ENCODE results near the gene ZNF74.
"Not testable (repeated sequence)": the region's sequence is repeated elsewhere in the genome, so short reads cannot be mapped to it uniquely, and the experiment has no call there.

Gene ZNF74

GRCh38 chr22:20440637-20441591, 47.0 kb downstream of the ZNF74 start:
- peaks cover 8% of the 10 kb centered on the region for H3K36me3 ChIP-seq (ENCODE audit: control insufficient read depth, insufficient read depth, low read length)
- peaks cover 40% of the 10 kb centered on the region for H3K27me3 ChIP-seq (ENCODE audit: control insufficient read depth, insufficient read depth, low read length)
- peaks cover 19% of the 10 kb centered on the region for H3K4me1 ChIP-seq (ENCODE audit: control insufficient read depth, insufficient read depth, low read length)
- H3K27ac ChIP-seq (ENCODE audit: low read depth, low read length), result no peak overlapping the region
- no peak overlapping the region for H3K9ac ChIP-seq (ENCODE audit: low read length)
- H3K9me3 ChIP-seq (ENCODE audit: control insufficient read depth, insufficient read depth, low read depth, low read length), result no peaks in the 10 kb centered on the region
- H3K4me3 ChIP-seq (ENCODE audit: low read depth, low read length), result no peak overlapping the region

- H3K4me1 ChIP-seq (ENCODE audit: control insufficient read depth, insufficient read depth, low read length), result peaks cover 14% of the 10 kb centered on the region
- no peak overlapping the region for H3K9ac ChIP-seq (ENCODE audit: low read length)
- peaks cover 31% of the 10 kb centered on the region for H3K27me3 ChIP-seq (ENCODE audit: control insufficient read depth, insufficient read depth, low read length)
- peaks cover 13% of the 10 kb centered on the region for H3K36me3 ChIP-seq (ENCODE audit: control insufficient read depth, insufficient read depth, low read length)
- no peaks in the 10 kb centered on the region for H3K9me3 ChIP-seq (ENCODE audit: control insufficient read depth, insufficient read depth, low read depth, low read length)
- no peak overlapping the region for H3K27ac ChIP-seq (ENCODE audit: low read depth, low read length)
- H3K4me3 ChIP-seq (ENCODE audit: low read depth, low read length), result no peak overlapping the region
Observed at GRCh38 chr22:20441631-20442484, 47.9 kb downstream of the ZNF74 start.

DNA sequence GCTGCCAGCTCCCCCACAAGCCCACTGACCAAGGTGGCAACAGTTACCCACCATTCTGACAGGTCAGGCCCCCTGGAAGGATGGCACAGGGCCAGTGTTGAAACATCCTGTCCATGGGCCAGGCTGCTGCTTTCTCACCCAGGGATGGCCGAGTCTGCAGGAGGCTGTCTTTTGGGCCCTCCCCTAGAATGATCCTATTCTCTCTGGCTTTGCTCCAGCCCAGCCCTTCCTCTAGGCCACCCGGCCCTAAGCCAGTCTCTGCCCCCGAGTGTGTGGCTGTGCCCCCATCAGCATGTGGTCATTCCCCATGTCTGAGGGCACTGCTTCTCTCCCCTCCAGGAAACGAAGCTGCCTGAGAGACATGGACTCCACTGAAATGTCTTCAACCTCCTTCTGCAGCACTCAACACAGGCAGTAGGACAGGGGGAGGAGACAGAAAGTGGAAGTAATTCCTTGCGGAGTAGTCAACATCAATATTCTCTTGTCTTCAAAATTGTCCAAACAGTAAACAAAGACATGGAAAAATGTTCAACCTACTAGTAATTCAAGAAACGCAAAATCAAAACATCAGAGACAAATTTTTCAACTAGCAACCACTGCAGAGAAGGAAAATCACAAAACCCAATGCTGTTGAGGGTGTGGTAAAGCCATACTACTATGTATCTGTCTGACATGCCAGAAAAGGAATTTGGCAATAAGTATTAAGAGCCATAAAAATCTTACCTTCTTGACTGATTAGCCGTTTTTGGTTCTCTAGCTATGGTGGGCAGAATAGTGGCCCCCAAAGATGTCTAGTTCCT, 48.7 kb downstream of the ZNF74 start:
- Histone ChIP-seq H3K9ac (ENCODE audit: low read length) (no peak overlapping the region), H3K27ac (ENCODE audit: low read depth, low read length) (no peak overlapping the region), H3K9me3 (ENCODE audit: control insufficient read depth, insufficient read depth, low read depth, low read length) (no peaks in the 10 kb centered on the region), H3K4me3 (ENCODE audit: low read depth, low read length) (no peak overlapping the region), H3K4me1 (ENCODE audit: control insufficient read depth, insufficient read depth, low read length) (peaks cover 9% of the 10 kb centered on the region), H3K27me3 (ENCODE audit: control insufficient read depth, insufficient read depth, low read length) (peaks cover 25% of the 10 kb centered on the region), H3K36me3 (ENCODE audit: control insufficient read depth, insufficient read depth, low read length) (peaks cover 13% of the 10 kb centered on the region)

- Histone ChIP-seq H3K9ac (ENCODE audit: low read length) (no peak overlapping the region), H3K9me3 (ENCODE audit: control insufficient read depth, insufficient read depth, low read depth, low read length) (no peaks in the 10 kb centered on the region), H3K27me3 (ENCODE audit: control insufficient read depth, insufficient read depth, low read length) (peaks cover 10% of the 10 kb centered on the region), H3K27ac (ENCODE audit: low read depth, low read length) (no peak overlapping the region), H3K36me3 (ENCODE audit: control insufficient read depth, insufficient read depth, low read length) (peaks cover 13% of the 10 kb centered on the region), H3K4me1 (ENCODE audit: control insufficient read depth, insufficient read depth, low read length) (no peaks in the 10 kb centered on the region), H3K4me3 (ENCODE audit: low read depth, low read length) (no peak overlapping the region)
Observed at GRCh38 chr22:20444325-20444724, 50.4 kb downstream of the ZNF74 start.

DNA sequence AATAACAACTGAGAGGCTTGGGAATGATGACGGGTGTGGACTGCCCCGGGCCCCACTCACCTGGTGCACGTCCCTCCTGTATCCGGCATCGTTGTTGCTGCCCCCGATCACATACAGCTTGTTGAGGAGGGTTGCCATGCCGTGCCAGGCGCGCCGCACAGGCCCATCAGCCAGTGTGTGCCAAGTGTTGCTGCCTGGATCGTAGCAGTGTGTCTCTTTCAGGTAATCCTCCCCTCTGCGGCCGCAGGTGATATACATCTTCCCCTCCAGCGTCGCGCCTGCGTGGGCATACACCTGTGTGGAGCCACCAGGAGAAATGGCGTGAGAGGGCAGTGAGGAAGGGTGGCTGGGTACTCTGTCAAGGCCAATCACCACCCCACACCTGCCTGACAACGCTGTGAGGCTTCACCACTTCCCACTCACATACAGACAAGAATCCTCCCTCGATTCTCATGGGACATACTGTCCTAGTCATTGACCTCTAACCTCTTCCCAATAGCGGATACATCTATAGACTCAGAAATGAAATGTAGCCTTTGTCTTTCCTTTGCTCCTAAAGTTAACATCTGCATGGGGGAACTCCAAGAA, 52.5 kb downstream of the ZNF74 start:
- Histone ChIP-seq H3K4me3 (ENCODE audit: low read depth, low read length) (no peak overlapping the region), H3K4me1 (ENCODE audit: control insufficient read depth, insufficient read depth, low read length) (no peaks in the 10 kb centered on the region), H3K27me3 (ENCODE audit: control insufficient read depth, insufficient read depth, low read length) (no peaks in the 10 kb centered on the region), H3K27ac (ENCODE audit: low read depth, low read length) (no peak overlapping the region), H3K9me3 (ENCODE audit: control insufficient read depth, insufficient read depth, low read depth, low read length) (no peaks in the 10 kb centered on the region), H3K9ac (ENCODE audit: low read length) (no peak overlapping the region), H3K36me3 (ENCODE audit: control insufficient read depth, insufficient read depth, low read length) (peaks cover 13% of the 10 kb centered on the region)

- Histone ChIP-seq H3K27ac (ENCODE audit: low read depth, low read length) (no peak overlapping the region), H3K27me3 (ENCODE audit: control insufficient read depth, insufficient read depth, low read length) (no peaks in the 10 kb centered on the region), H3K4me1 (ENCODE audit: control insufficient read depth, insufficient read depth, low read length) (no peaks in the 10 kb centered on the region), H3K4me3 (ENCODE audit: low read depth, low read length) (no peak overlapping the region), H3K9me3 (ENCODE audit: control insufficient read depth, insufficient read depth, low read depth, low read length) (no peaks in the 10 kb centered on the region), H3K9ac (ENCODE audit: low read length) (no peak overlapping the region), H3K36me3 (ENCODE audit: control insufficient read depth, insufficient read depth, low read length) (peaks cover 8% of the 10 kb centered on the region)
Observed at GRCh38 chr22:20448630-20449029, 54.7 kb downstream of the ZNF74 start.

DNA sequence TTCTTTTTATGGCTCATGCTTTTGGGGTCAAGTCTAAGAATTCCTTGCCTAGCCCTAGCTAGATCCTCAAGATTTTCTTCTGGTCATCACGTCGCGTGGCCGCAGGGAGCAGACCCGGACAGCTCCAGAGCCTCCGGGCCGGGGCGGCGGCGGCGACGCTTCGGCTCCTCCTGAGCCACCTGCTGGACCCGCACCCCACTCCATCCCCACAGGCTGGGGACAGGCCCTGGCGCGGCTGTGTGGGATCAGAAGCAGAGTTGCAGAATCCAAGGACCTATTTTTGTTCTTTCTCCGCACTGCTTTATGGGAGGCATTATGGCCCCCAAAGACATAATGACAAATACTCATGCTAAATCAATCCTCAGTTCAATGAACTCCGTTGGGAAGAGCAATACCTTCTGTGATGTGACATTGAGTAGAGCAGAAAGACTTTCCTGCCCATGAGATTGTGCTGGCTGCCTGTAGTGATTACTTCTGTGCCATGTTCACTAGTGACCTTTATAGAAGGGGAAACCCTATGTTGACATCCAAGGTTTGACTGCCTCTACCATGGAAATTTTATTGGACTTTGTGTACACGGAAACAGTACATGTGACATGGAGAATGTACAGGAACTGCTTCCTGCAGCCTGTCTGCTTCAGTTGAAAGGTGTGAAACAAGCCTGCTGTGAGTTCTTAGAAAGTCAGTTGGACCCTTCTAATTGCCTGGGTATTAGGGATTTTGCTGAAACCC, 56.0 kb downstream of the ZNF74 start:
- H3K4me3 ChIP-seq (ENCODE audit: low read depth, low read length), result no peak overlapping the region
- no peaks in the 10 kb centered on the region for H3K9me3 ChIP-seq (ENCODE audit: control insufficient read depth, insufficient read depth, low read depth, low read length)
- no peaks in the 10 kb centered on the region for H3K27me3 ChIP-seq (ENCODE audit: control insufficient read depth, insufficient read depth, low read length)
- H3K9ac ChIP-seq (ENCODE audit: low read length), result no peak overlapping the region
- no peak overlapping the region for H3K27ac ChIP-seq (ENCODE audit: low read depth, low read length)
- H3K36me3 ChIP-seq (ENCODE audit: control insufficient read depth, insufficient read depth, low read length), result peaks cover 8% of the 10 kb centered on the region
- H3K4me1 ChIP-seq (ENCODE audit: control insufficient read depth, insufficient read depth, low read length), result no peaks in the 10 kb centered on the region

DNA sequence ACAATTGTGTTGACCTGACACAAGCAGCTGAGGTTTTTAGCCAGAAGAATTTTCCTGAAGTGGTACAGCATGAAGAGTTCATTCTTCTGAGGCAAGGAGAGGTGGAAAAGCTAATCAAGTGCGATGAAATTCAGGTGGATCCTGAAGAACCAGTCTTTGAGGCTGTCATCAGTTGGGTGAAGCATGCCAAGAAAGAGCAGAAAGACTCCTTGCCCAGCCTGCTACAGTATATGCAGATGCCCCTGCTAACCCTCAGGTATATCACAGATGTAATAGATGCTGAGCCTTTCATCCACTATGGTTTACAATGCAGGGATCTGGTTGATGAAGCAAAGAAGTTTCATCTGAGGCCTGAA, 56.6 kb downstream of the ZNF74 start:
- H3K27me3 ChIP-seq (ENCODE audit: control insufficient read depth, insufficient read depth, low read length), result no peaks in the 10 kb centered on the region
- H3K4me3 ChIP-seq (ENCODE audit: low read depth, low read length), result no peak overlapping the region
- H3K4me1 ChIP-seq (ENCODE audit: control insufficient read depth, insufficient read depth, low read length), result no peaks in the 10 kb centered on the region
- no peak overlapping the region for H3K9ac ChIP-seq (ENCODE audit: low read length)
- no peaks in the 10 kb centered on the region for H3K9me3 ChIP-seq (ENCODE audit: control insufficient read depth, insufficient read depth, low read depth, low read length)
- H3K36me3 ChIP-seq (ENCODE audit: control insufficient read depth, insufficient read depth, low read length), result peaks cover 8% of the 10 kb centered on the region
- no peak overlapping the region for H3K27ac ChIP-seq (ENCODE audit: low read depth, low read length)

- not testable (repeated sequence) for H3K4me3 ChIP-seq (ENCODE audit: low read depth, low read length); H3K9me3 ChIP-seq (ENCODE audit: control insufficient read depth, insufficient read depth, low read depth, low read length); H3K27me3 ChIP-seq (ENCODE audit: control insufficient read depth, insufficient read depth, low read length); H3K27ac ChIP-seq (ENCODE audit: low read depth, low read length); H3K36me3 ChIP-seq (ENCODE audit: control insufficient read depth, insufficient read depth, low read length); H3K4me1 ChIP-seq (ENCODE audit: control insufficient read depth, insufficient read depth, low read length); H3K9ac ChIP-seq (ENCODE audit: low read length)
Observed at GRCh38 chr22:20451129-20451778, 57.3 kb downstream of the ZNF74 start.

DNA sequence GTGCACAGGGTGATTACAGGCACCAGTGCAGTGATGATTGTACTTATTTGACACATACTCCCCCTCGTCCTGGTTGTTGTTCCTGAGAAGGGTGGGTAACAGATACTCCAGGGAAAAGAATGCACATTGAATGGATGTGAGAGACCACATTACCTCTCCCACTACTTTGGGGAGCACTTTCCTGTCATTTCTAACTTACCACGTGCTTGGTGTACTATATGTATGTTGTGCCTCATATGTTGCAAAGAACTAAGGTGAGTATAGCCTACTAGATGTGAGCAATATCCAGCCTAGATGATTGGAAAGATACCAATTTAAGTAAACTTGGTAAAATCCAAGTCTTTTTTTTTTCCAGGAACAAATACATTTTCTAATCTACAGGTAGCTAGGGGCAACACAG, 58.0 kb downstream of the ZNF74 start:
- Histone ChIP-seq H3K9ac (ENCODE audit: low read length) (no peak overlapping the region), H3K9me3 (ENCODE audit: control insufficient read depth, insufficient read depth, low read depth, low read length) (no peaks in the 10 kb centered on the region), H3K27ac (ENCODE audit: low read depth, low read length) (no peak overlapping the region), H3K36me3 (ENCODE audit: control insufficient read depth, insufficient read depth, low read length) (no peaks in the 10 kb centered on the region), H3K27me3 (ENCODE audit: control insufficient read depth, insufficient read depth, low read length) (no peaks in the 10 kb centered on the region), H3K4me1 (ENCODE audit: control insufficient read depth, insufficient read depth, low read length) (peaks cover 4% of the 10 kb centered on the region), H3K4me3 (ENCODE audit: low read depth, low read length) (no peak overlapping the region)
